NB4 (cell line): Measurements from ENCODE around the gene CLRN3.

Source experiments
- DNase-seq: peaks from one replicate; pipeline ENCODE4 v3.0.0; 2010; ENCODE audit warnings: low read depth
- H3K4me3 ChIP-seq: one replicate; pipeline ENCODE4 v1.5.1; 2011; ENCODE audit warnings: mild to moderate bottlenecking, low read depth, low read length, moderate library complexity
- MAX ChIP-seq: IDR thresholded peaks from 2 replicates; pipeline ENCODE4 v1.6.1; 2011; ENCODE audit warnings: low read depth, low read length
- MYC ChIP-seq: IDR thresholded peaks from 2 replicates; pipeline ENCODE4 v1.6.1; 2011; ENCODE audit warnings: low read depth, low read length
- POLR2A ChIP-seq: IDR thresholded peaks from 2 replicates; pipeline ENCODE4 v1.6.1; 2011; ENCODE audit warnings: mild to moderate bottlenecking; ENCODE audit not compliant: insufficient read length; ENCODE audit errors: extremely low read depth
- TF ChIP-seq, protein P1 (sequence below): IDR thresholded peaks from one replicate; pipeline ENCODE4 v1.5.1; 2012; ENCODE audit warnings: low read depth, low read length

The CLRN3 gene

DNA sequence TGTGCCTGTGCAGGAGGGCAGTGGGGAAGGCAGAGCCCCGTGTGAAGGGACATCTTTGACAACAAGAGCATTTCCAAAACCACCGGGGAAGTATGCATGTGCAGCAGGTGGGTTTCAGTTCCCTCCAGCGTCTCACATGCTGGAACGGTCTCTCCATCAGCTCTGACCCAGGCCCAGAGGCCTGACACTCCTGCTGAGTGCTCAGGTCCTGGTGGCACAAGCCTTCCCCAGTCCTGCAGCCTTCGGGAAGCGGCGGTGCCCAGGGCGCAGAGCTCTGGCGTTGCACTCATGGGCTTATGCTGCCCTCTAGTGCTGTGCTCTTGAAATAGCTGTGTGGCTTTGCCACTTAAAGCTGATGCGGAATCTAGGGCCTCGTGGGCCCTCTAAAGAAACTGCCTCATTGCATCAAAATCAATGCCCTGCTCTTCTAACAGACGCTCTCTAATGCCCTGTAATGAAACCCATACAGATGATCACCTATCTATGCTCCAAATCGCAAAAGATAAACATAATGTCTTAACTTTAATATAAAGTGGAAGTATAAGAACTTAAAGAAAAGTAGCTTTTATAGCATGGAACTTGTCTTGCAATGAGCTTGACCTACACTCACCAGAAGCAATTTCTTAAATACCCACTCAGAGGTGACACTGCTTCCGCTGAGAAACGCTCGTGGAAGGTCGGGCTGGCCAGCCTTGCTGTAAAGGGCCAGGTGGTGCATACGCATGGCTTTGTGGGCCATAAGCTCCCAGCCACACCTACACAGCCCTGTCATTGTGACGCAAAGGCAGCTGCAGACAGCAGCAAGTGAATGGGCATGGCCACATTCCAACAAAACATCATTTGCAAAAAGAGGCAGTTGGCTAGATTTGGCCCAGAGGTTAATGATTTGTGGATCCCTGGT lies 38.6 kb downstream of the CLRN3 start:
- DNase-seq, result peak; percentile 77
- H3K4me3 ChIP-seq, result no peak overlapping the region

GRCh38 chr10:127852456-127852855 lies 40.3 kb downstream of the CLRN3 start:
- H3K4me3 ChIP-seq, result no peak overlapping the region
- DNase-seq, result no peak
- TF ChIP-seq, protein P1, sequence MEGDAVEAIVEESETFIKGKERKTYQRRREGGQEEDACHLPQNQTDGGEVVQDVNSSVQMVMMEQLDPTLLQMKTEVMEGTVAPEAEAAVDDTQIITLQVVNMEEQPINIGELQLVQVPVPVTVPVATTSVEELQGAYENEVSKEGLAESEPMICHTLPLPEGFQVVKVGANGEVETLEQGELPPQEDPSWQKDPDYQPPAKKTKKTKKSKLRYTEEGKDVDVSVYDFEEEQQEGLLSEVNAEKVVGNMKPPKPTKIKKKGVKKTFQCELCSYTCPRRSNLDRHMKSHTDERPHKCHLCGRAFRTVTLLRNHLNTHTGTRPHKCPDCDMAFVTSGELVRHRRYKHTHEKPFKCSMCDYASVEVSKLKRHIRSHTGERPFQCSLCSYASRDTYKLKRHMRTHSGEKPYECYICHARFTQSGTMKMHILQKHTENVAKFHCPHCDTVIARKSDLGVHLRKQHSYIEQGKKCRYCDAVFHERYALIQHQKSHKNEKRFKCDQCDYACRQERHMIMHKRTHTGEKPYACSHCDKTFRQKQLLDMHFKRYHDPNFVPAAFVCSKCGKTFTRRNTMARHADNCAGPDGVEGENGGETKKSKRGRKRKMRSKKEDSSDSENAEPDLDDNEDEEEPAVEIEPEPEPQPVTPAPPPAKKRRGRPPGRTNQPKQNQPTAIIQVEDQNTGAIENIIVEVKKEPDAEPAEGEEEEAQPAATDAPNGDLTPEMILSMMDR, result no peak
- TF ChIP-seq POLR2A, result no peak
- no peak for TF ChIP-seq MYC
- no peak for TF ChIP-seq MAX

More for the DNA sequence above, 38.6 kb downstream of the CLRN3 start:
- TF ChIP-seq MYC, result no peak
- TF ChIP-seq, protein P1, result peak; percentile 91
- TF ChIP-seq MAX, result no peak
- TF ChIP-seq POLR2A, result no peak

GRCh38 chr10:127851661-127852194 lies 41.0 kb downstream of the CLRN3 start:
- DNase-seq, result no peak
- no peak for TF ChIP-seq MYC
- no peak for TF ChIP-seq POLR2A
- TF ChIP-seq MAX, result no peak
- TF ChIP-seq, protein P1, result no peak
- no peak overlapping the region for H3K4me3 ChIP-seq

GRCh38 chr10:127850944-127851343 lies 41.8 kb downstream of the CLRN3 start:
- no peak overlapping the region for H3K4me3 ChIP-seq
- DNase-seq, result no peak
- TF ChIP-seq MAX, result no peak

DNA sequence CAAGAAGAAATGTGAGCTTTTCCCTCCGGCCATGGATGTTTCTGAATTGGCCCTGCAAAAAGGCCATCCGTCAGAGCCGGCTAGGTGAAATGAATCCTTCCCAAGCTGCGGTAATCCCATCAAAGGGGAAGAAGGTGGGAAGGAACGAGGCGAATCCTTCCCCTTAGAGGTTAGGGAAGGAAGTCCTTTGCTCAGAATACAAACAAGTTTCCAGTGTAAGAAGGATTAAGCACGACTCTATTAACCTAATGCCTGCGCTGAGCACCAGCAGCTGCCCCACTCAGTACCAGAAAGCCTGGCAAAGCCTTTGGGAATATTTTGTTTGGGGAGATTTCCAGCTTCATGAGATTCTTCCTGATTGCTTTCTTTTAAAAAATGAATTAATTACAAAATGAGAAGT lies 42.8 kb downstream of the CLRN3 start:
- H3K4me3 ChIP-seq, result no peak overlapping the region
- no peak for DNase-seq
- no peak for TF ChIP-seq MYC
- TF ChIP-seq, protein P1, result no peak
- no peak for TF ChIP-seq POLR2A
- no peak for TF ChIP-seq MAX

DNA sequence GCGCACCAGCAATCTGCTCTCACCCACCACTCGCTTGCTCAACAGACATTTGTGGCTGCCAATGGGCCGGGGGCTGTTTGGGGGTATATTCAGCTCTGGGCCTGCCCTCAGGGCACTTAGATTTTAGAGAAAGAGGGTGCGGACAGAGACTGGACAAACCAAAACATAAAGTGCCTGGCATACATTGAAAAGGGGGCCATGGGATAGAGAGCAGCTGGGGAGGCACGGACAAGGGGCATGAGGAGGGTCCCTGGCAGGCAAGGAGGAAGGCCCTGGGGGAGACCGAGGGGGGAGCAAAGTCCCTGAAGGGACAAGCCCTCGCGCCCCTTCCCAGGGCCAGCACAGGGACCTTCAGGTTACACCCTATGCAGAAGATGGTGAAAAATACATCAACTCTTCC lies 43.5 kb downstream of the CLRN3 start:
- no peak for DNase-seq
- TF ChIP-seq POLR2A, result no peak
- no peak for TF ChIP-seq MAX
- TF ChIP-seq, protein P1, result no peak
- TF ChIP-seq MYC, result no peak
- no peak overlapping the region for H3K4me3 ChIP-seq
